Stomach smooth muscle (tissue), 2 donors: ENCODE measurements around the gene TPCN2.
"Not testable (repeated sequence)": the region's sequence is repeated elsewhere in the genome, so short reads cannot be mapped to it uniquely, and the experiment has no call there.

Source experiments
- H3K27ac ChIP-seq: one replicate; pipeline ENCODE4 v1.7.0; 2013; ENCODE audit warnings: mild to moderate bottlenecking, low read length, inconsistent platforms
- H3K27me3 ChIP-seq, 2 donors: one replicate each; pipeline ENCODE4 v1.7.0; 2013; ENCODE audit warnings: low read length in 2 of 2; ENCODE audit not compliant: insufficient read depth in 2 of 2, control insufficient read depth in 1 of 2
- H3K36me3 ChIP-seq, 2 donors: one replicate each; pipeline ENCODE4 v1.7.0; 2013; ENCODE audit warnings: low read length in 2 of 2; ENCODE audit not compliant: control insufficient read depth in 2 of 2, insufficient read depth in 2 of 2
- H3K4me1 ChIP-seq: one replicate; pipeline ENCODE4 v1.7.0; 2013; ENCODE audit warnings: low read length; ENCODE audit not compliant: control insufficient read depth, insufficient read depth
- H3K4me3 ChIP-seq, 2 donors: one replicate each; pipeline ENCODE4 v1.7.0; 2013; ENCODE audit warnings: low read length in 2 of 2
- H3K9ac ChIP-seq, 2 donors: one replicate each; pipeline ENCODE4 v1.7.0; 2013; ENCODE audit warnings: low read length in 2 of 2, mild to moderate bottlenecking in 1 of 2
- H3K9me3 ChIP-seq, 2 donors: one replicate each; pipeline ENCODE4 v1.7.0; 2013; ENCODE audit warnings: low read length in 2 of 2; ENCODE audit not compliant: control insufficient read depth in 2 of 2
- donor health status: healthy.
- donor health status: Pancreatic carcinoma.

The TPCN2 gene

DNA sequence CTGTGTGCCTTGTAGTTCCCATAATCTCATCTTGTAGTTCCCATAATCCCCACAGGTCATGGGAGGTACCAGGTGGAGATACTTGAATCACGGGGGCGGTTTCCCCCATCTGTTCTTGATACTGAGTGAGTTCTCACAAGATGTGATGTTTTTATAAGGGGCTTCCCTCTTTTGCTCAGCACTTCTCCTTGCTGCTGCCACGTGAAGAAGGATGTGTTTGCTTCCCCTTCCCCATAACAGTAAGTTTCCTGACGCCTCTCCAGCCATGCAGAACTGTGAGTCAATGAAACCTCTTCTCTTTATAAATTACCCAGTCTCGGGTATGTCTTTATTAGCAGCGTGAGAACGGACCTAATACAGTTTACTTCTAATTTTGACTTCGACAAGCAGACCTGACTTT lies 93.0 kb downstream of the TPCN2 start:
- Histone ChIP-seq H3K27me3 (no peaks in the 10 kb centered on the region), H3K4me3 (no peak overlapping the region), H3K36me3 (peaks cover 2 to 4% of the 10 kb centered on the region in 2 donors), H3K9me3 (peaks cover 7 to 9% of the 10 kb centered on the region in 2 donors), H3K27ac (no peak overlapping the region), H3K4me1 (no peaks in the 10 kb centered on the region), H3K9ac (no peak overlapping the region)

- Histone ChIP-seq H3K27ac (no peak overlapping the region), H3K9ac (no peak overlapping the region), H3K36me3 (peaks cover 2 to 4% of the 10 kb centered on the region in 2 donors), H3K27me3 (no peaks in the 10 kb centered on the region), H3K4me3 (no peak overlapping the region), H3K4me1 (no peaks in the 10 kb centered on the region), H3K9me3 (peaks cover 9 to 13% of the 10 kb centered on the region in 2 donors)
Observed at GRCh38 chr11:69142895-69143294, 94.2 kb downstream of the TPCN2 start.

DNA sequence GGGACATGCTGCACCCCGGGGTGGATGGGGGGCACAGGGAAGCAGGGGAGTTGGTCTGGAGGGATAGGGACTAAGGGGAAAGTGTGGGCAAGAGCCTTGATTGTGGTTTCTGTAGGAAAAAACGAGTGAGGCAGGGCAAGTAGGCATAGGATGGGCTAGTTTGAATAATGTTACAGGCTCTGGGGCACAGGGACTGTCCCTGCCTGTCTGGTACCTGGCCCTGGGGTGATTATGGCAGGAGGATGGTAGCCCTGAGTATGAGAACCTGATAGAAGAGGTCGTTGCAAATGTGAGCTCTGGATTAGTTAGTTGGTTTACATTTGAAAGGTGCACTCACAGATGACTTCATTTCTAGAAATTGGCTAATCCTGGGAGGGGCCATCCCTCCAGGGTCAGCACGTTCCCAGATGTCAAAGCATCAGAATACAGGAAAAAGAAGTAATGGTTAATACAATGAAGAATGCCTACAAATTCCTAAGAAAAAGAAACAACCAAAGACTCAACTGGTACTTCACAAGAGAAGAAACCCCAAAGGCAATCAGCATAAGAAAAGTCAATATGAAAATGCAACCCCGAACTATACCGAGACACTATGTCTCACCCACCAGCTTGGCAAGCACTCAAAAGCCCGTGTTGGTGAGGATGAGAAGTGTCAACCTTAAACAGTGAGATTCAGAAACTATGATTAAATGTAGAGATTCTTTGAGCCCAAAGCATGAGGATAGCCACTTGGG lies 95.8 kb downstream of the TPCN2 start:
- no peaks in the 10 kb centered on the region for H3K4me1 ChIP-seq
- no peaks in the 10 kb centered on the region for H3K36me3 ChIP-seq
- H3K27ac ChIP-seq = no peak overlapping the region
- H3K9me3 ChIP-seq = peaks cover 9 to 13% of the 10 kb centered on the region in 2 donors
- H3K4me3 ChIP-seq = no peak overlapping the region
- no peaks in the 10 kb centered on the region for H3K27me3 ChIP-seq
- no peak overlapping the region for H3K9ac ChIP-seq

DNA sequence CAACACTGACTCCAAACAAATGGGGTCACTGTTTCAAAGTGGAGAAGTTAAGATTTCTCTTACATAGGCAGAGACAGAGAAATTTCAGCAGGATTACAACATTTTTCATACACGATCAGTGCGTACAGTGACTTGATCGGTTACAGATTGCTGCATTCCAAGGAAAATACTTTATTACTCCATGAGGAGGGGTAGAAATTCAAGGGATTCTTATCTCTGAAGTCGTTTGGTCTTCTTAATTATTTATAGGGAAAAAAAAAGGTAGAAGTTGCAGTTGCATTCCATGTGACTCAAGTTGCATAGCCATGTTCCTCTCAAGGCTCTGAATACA lies 96.3 kb downstream of the TPCN2 start:
- peaks cover 9 to 13% of the 10 kb centered on the region in 2 donors for H3K9me3 ChIP-seq
- H3K4me1 ChIP-seq = no peaks in the 10 kb centered on the region
- no peaks in the 10 kb centered on the region for H3K36me3 ChIP-seq
- H3K9ac ChIP-seq = no peak overlapping the region
- H3K27ac ChIP-seq = no peak overlapping the region
- no peak overlapping the region for H3K4me3 ChIP-seq
- no peaks in the 10 kb centered on the region for H3K27me3 ChIP-seq

DNA sequence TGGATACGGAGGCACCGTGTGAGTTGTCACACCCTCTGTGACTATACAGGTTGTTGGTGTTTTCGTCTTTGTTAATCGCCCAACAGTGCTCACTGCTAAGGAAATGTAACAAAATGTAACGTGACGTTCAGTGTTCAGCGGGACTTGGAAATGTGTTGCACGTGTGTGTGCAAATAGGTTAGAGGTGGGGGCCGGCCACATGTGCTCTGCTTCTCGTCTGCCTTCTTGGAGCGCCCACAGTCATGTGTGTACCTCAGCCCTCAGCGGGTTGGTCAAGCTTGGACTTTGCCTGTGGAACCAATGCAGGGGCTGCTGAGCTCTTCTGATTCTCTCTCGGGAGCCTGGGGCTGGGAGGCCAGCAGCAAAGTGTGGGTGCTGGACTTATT lies 99.6 kb downstream of the TPCN2 start:
- Histone ChIP-seq H3K27me3 (no peaks in the 10 kb centered on the region), H3K4me3 (no peak overlapping the region), H3K9ac (no peak overlapping the region), H3K9me3 (peaks cover 9 to 13% of the 10 kb centered on the region in 2 donors), H3K4me1 (no peaks in the 10 kb centered on the region), H3K36me3 (no peaks in the 10 kb centered on the region), H3K27ac (no peak overlapping the region)

GRCh38 chr11:69148806-69149205 lies 100.1 kb downstream of the TPCN2 start:
- Histone ChIP-seq H3K27me3 (no peaks in the 10 kb centered on the region), H3K9me3 (peaks cover 9 to 13% of the 10 kb centered on the region in 2 donors), H3K9ac (no peak overlapping the region), H3K4me1 (no peaks in the 10 kb centered on the region), H3K27ac (no peak overlapping the region), H3K36me3 (no peaks in the 10 kb centered on the region), H3K4me3 (no peak overlapping the region)

DNA sequence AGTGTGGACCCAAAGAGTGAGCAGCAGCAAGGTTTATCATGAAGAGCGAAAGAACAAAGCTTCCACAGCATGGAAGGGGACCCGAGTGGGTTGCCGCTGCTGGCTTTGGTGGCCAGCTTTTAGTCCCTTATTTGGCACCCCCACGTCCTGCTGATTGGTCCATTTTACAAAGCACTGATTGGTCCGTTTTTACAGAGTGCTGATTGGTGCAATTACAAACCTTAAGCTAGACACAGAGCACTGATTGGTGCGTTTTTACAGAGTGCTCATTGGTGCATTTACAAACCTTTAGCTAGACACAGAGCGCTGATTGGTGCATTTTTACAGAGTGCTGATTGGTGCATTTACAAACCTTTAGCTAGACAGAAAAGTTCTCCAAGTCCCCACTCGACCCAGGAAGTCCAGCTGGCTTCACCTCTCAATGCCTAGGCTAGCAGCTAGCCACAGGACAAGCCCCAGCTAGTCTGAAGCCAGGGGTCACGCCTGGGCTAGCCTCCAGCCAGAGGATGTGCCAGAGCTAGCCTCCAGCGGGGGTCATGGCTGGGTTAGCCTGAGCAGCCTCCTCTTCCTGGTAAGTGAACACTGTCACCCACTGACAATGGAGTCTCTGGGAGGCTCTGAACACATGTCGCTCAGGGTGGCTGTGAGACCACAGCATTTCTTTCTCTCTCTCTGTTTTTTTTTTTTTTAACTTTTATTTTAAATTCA lies 100.8 kb downstream of the TPCN2 start:
- H3K9ac ChIP-seq, H3K27me3 ChIP-seq, H3K36me3 ChIP-seq, H3K4me1 ChIP-seq, H3K4me3 ChIP-seq, H3K27ac ChIP-seq: not testable (repeated sequence)
- peaks cover 9 to 13% of the 10 kb centered on the region in 2 donors for H3K9me3 ChIP-seq

GRCh38 chr11:69150175-69150574 lies 101.4 kb downstream of the TPCN2 start:
- Histone ChIP-seq H3K4me3 (no peak overlapping the region), H3K9me3 (peaks cover 9 to 13% of the 10 kb centered on the region in 2 donors), H3K27ac (no peak overlapping the region), H3K4me1 (no peaks in the 10 kb centered on the region), H3K9ac (no peak overlapping the region), H3K27me3 (no peaks in the 10 kb centered on the region), H3K36me3 (no peaks in the 10 kb centered on the region)

GRCh38 chr11:69151836-69152235 lies 103.1 kb downstream of the TPCN2 start:
- no peaks in the 10 kb centered on the region for H3K36me3 ChIP-seq
- H3K27me3 ChIP-seq = no peaks in the 10 kb centered on the region
- peaks cover 0 to 6% of the 10 kb centered on the region in 2 donors for H3K9me3 ChIP-seq
- H3K4me3 ChIP-seq = no peak overlapping the region
- no peak overlapping the region for H3K27ac ChIP-seq
- no peak overlapping the region for H3K9ac ChIP-seq
- peaks cover 4% of the 10 kb centered on the region for H3K4me1 ChIP-seq

DNA sequence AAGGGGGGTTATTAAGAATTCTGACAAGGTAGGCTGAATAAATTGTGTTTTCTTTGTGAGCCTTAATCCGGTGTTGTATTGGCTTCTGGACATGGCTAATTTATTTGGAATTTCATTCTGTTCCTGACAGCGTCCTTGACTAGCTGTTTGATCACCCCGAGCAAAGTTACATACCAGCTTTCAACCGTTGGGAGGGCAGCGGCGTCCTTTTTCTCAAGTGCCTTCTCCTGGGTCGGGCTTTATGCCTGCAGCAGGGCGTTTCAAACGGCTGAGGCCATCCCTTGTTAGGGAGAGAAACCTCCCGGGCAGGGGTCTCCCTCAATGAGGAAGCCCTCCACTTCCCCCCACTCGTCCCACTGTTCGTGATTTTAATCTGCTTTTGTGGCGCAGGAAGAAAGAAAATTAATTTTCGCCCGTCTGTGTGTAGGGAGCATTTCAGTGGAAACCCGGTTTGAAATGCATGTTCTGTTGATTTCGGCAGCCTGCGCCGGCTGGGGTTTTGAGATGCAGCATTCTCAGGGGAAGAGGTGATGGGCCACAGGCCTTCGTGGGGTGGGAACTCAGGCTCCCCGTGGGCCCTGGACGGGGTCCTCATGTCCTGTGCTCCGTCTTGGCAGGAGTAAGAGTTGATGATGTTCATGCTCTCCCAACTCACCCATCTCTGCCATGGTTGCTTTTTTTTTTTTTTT lies 104.1 kb downstream of the TPCN2 start:
- Histone ChIP-seq H3K9me3 (no peaks in the 10 kb centered on the region), H3K9ac (no peak overlapping the region), H3K4me1 (peaks cover 13% of the 10 kb centered on the region), H3K27me3 (no peaks in the 10 kb centered on the region), H3K4me3 (no peak overlapping the region), H3K27ac (no peak overlapping the region), H3K36me3 (no peaks in the 10 kb centered on the region)

DNA sequence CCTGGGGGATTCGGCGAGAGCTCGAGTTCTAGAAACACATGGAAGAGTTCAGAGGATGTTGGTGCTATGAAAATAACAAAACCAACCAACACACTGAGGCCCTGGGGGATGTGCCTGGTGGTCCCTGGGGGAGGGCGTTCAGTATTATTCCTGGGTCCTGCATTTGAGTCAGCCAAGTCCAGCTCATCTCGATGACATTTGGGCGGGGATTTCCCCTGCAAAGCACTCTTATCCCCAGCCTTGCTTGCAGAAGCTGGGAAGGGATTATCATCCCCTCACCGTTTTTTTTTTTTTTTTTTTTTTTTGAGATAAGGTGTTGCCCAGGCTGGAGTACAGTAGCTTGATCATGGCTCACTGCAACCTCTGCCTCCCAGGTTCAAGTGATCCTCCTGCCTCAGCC lies 104.9 kb downstream of the TPCN2 start:
- Histone ChIP-seq H3K9me3 (no peaks in the 10 kb centered on the region), H3K36me3 (no peaks in the 10 kb centered on the region), H3K27ac (no peak overlapping the region), H3K4me3 (no peak overlapping the region), H3K27me3 (no peaks in the 10 kb centered on the region), H3K4me1 (peaks cover 13% of the 10 kb centered on the region), H3K9ac (no peak overlapping the region)
